DOHH2 (cell line): ENCODE results near the gene CLDN5.

Experiments
- H3F3A ChIP-seq: fragments of 200-600 bp; sonication (generic), shearing (Covaris generic); 2 replicates; pipeline ENCODE4 v1.6.0; 2016; ENCODE audit warnings: antibody characterized with exemption, mild to moderate bottlenecking; ENCODE audit not compliant: control insufficient read depth, insufficient read depth
- H3K27ac ChIP-seq: fragments of 200-600 bp; sonication (generic); 2 replicates; pipeline ENCODE4 v1.5.1; 2014; ENCODE audit warnings: low read depth, mild to moderate bottlenecking, low read length, moderate library complexity
- H3K27me3 ChIP-seq: fragments of 200-600 bp; sonication (generic); 2 replicates; pipeline ENCODE4 v1.6.1; 2014; ENCODE audit warnings: mild to moderate bottlenecking, low read length, mixed read lengths; ENCODE audit not compliant: control insufficient read depth
- H3K36me3 ChIP-seq: fragments of 200-600 bp; sonication (generic); 2 replicates; pipeline ENCODE4 v1.6.1; 2014; ENCODE audit warnings: mild to moderate bottlenecking, low read length, moderate library complexity, mixed read lengths; ENCODE audit not compliant: control insufficient read depth
- H3K4me1 ChIP-seq: fragments of 200-600 bp; sonication (generic); 2 replicates; pipeline ENCODE4 v1.6.1; 2014; ENCODE audit warnings: mild to moderate bottlenecking, low read length, mixed read lengths; ENCODE audit not compliant: control insufficient read depth
- H3K4me2 ChIP-seq: fragments of 200-600 bp; sonication (generic); 2 replicates; pipeline ENCODE4 v1.6.0; 2014; ENCODE audit warnings: mild to moderate bottlenecking, low read length, moderate library complexity
- H3K4me3 ChIP-seq: fragments of 200-600 bp; sonication (generic); 2 replicates; pipeline ENCODE4 v1.5.1; 2014; ENCODE audit warnings: mild to moderate bottlenecking, low read length, mixed read lengths
- H3K79me2 ChIP-seq: fragments of 200-600 bp; sonication (generic); 2 replicates; pipeline ENCODE4 v1.6.1; 2014; ENCODE audit warnings: mild to moderate bottlenecking, low read length, mixed read lengths; ENCODE audit not compliant: control insufficient read depth
- H3K9me2 ChIP-seq: fragments of 200-600 bp; sonication (generic); replicated peaks from 2 replicates; pipeline ENCODE4 v1.6.1; 2014; ENCODE audit warnings: mild to moderate bottlenecking, low read length, mixed read lengths; ENCODE audit not compliant: control insufficient read depth
- H3K9me3 ChIP-seq: fragments of 200-600 bp; sonication (generic); 2 replicates; pipeline ENCODE4 v1.6.1; 2014; ENCODE audit warnings: antibody characterized with exemption, low read length, mixed read lengths; ENCODE audit not compliant: control insufficient read depth, insufficient read depth
- H4K20me1 ChIP-seq: fragments of 200-600 bp; sonication (generic); 2 replicates; pipeline ENCODE4 v1.6.0; 2014; ENCODE audit warnings: low read depth, mild to moderate bottlenecking, antibody characterized with exemption, low read length, moderate library complexity; ENCODE audit not compliant: control insufficient read depth, insufficient read depth
- EZH2phosphoT487 ChIP-seq: fragments of 200-600 bp; sonication (generic); IDR thresholded peaks from 2 replicates; pipeline ENCODE4 v1.6.1; 2017; ENCODE audit warnings: borderline replicate concordance, mild to moderate bottlenecking, antibody characterized with exemption, low read length, moderate library complexity, mixed read lengths
- TF ChIP-seq, protein P1 (sequence below): fragments of 200-600 bp; sonication (generic); IDR thresholded peaks from one replicate; pipeline ENCODE4 v1.5.1; 2014; ENCODE audit warnings: antibody characterized with exemption, mild to moderate bottlenecking, low read depth, low read length; ENCODE audit not compliant: poor library complexity, severe bottlenecking

Gene CLDN5

DNA sequence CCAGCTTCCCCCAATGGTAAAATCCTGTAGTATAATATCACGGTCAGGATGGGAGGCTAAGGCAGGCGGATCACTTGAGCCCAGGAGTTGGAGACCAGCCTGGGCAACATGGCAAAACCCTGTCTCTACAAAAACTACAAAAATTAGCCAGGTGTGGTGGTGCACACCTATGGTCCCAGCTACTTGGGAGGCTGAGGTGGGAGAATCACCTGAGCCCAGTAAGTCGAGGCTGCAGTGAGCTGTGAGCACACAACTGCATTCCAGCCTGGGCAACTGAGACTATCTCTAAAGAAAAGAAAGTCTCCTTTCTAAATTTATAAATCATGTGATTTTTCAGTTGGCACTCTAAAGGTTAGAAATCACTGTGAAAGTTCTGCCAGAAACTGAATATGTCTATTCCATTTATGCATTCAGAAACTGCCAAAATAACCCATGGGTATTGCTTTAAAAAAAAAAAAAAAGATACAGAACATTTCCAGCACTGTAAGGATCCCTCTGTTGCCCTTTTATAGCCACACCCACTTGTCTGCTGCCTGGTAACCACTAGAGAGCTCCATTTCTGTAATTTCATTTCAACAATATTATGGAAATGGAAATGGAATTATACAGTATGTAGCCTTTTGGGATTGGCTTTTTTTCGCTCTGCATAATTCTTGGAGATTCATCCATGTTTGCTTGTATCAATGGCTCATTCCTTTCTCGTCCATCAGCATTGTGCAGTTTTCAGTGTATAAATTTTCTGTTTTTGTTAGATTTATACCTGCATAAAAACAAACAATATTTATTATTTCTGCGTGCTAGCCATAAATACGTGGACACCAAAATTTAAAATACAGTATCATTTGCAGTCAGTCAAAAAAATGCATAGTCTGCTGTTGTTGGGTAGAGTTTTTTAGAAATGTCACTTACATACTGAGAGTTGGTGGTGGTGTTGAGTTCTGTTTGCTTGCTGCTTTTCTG, 35.0 kb downstream of the CLDN5 start:
- H3K4me3 ChIP-seq, result no peak overlapping the region
- TF ChIP-seq, protein P1, sequence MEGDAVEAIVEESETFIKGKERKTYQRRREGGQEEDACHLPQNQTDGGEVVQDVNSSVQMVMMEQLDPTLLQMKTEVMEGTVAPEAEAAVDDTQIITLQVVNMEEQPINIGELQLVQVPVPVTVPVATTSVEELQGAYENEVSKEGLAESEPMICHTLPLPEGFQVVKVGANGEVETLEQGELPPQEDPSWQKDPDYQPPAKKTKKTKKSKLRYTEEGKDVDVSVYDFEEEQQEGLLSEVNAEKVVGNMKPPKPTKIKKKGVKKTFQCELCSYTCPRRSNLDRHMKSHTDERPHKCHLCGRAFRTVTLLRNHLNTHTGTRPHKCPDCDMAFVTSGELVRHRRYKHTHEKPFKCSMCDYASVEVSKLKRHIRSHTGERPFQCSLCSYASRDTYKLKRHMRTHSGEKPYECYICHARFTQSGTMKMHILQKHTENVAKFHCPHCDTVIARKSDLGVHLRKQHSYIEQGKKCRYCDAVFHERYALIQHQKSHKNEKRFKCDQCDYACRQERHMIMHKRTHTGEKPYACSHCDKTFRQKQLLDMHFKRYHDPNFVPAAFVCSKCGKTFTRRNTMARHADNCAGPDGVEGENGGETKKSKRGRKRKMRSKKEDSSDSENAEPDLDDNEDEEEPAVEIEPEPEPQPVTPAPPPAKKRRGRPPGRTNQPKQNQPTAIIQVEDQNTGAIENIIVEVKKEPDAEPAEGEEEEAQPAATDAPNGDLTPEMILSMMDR, result no peak
- no peak for TF ChIP-seq EZH2phosphoT487

DNA sequence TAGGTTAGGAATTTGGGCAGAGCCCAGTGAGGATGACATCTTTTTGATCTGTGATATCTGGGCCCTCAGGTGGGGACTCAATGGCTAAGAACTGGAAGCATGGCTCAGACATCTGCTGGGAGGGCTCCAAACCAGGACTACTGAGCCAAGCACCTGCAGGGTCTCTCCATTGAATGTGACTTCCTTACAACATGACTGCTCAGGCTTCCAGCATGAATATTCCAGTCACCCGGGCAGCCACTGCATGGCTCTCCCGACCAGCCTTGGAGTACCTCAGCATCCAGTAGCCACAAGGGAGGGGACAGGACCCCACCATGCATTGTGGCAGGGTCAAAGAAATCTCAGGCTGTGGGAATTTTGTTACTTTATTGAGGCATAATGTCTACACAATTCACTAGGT, 35.9 kb downstream of the CLDN5 start:
- H3K27me3 ChIP-seq, result no peaks in the 10 kb centered on the region
- H3K4me3 ChIP-seq, result no peak overlapping the region
- peaks cover 29% of the 10 kb centered on the region for H3K79me2 ChIP-seq
- H3F3A ChIP-seq, result no peaks in the 10 kb centered on the region
- H3K4me2 ChIP-seq, result no peak overlapping the region
- H3K27ac ChIP-seq, result no peak overlapping the region
- peaks cover 81% of the 10 kb centered on the region for H3K36me3 ChIP-seq
- H4K20me1 ChIP-seq, result peaks cover 8% of the 10 kb centered on the region; the same call in 1 of the 2 replicates
- no peaks in the 10 kb centered on the region for H3K9me3 ChIP-seq
- no peaks in the 10 kb centered on the region for H3K4me1 ChIP-seq
- no peak for TF ChIP-seq EZH2phosphoT487
- TF ChIP-seq, protein P1, result no peak
- H3K9me2 ChIP-seq, result no peaks in the 10 kb centered on the region

More for the DNA sequence above, 35.0 kb downstream of the CLDN5 start:
- H3K27me3 ChIP-seq, result no peaks in the 10 kb centered on the region
- H3K79me2 ChIP-seq, result peaks cover 29% of the 10 kb centered on the region
- H3F3A ChIP-seq, result no peaks in the 10 kb centered on the region
- H3K9me2 ChIP-seq, result no peaks in the 10 kb centered on the region
- no peak overlapping the region for H3K4me2 ChIP-seq
- H3K36me3 ChIP-seq, result peaks cover 81% of the 10 kb centered on the region
- H3K9me3 ChIP-seq, result no peaks in the 10 kb centered on the region
- peaks cover 8% of the 10 kb centered on the region; the same call in 1 of the 2 replicates for H4K20me1 ChIP-seq
- H3K4me1 ChIP-seq, result no peaks in the 10 kb centered on the region
- no peak overlapping the region for H3K27ac ChIP-seq

DNA sequence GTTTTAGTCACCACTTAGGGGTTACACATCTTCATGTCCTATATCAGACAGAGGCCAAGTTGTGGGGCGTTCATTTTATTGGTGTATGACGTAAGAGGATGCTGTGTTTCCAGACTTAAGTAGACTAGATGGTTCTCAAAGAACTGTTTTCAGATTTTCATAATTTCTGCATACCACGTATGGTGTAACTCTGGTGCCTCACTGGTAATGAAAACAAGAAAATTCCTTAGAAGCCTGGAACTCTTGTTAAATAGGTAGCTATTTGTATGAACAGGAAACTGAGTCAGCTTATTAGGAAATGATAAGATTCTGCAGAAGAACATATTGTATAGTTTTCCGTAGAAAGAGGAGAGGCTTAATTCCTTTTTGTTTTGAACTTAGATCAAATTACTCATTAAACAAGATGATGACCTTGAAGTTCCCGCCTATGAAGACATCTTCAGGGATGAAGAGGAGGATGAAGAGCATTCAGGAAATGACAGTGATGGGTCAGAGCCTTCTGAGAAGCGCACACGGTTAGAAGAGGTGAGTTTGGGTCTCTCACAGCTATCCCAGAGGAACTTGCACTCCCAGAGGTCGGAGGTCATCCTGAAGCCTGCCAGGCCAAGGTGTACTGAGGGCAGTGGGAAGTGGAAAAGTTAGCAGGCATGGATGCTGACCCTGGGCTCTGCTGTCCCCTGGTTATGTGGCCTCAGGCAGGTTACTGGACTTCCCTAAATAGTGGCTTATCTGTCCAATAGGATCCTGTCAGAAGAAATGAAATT, 40.5 kb downstream of the CLDN5 start:
- Histone ChIP-seq H3F3A (no peaks in the 10 kb centered on the region), H3K4me3 (no peak overlapping the region), H3K9me3 (no peaks in the 10 kb centered on the region), H3K27me3 (no peaks in the 10 kb centered on the region), H3K9me2 (no peaks in the 10 kb centered on the region), H4K20me1 (peaks cover 9% of the 10 kb centered on the region; the same call in 1 of the 2 replicates), H3K36me3 (peaks cover 73% of the 10 kb centered on the region), H3K79me2 (peaks cover 41% of the 10 kb centered on the region), H3K4me1 (peaks cover 8% of the 10 kb centered on the region), H3K4me2 (no peak overlapping the region), H3K27ac (no peak overlapping the region)
- TF ChIP-seq, protein P1, result no peak
- TF ChIP-seq EZH2phosphoT487, result no peak
